ENCODE measurements around the gene SMOC1. TPM values are rescaled to one million over a fixed set of nuclear protein-coding genes. Genes with fewer than 3 reads are reported as not detected.

SMOC1 gene, protein sequence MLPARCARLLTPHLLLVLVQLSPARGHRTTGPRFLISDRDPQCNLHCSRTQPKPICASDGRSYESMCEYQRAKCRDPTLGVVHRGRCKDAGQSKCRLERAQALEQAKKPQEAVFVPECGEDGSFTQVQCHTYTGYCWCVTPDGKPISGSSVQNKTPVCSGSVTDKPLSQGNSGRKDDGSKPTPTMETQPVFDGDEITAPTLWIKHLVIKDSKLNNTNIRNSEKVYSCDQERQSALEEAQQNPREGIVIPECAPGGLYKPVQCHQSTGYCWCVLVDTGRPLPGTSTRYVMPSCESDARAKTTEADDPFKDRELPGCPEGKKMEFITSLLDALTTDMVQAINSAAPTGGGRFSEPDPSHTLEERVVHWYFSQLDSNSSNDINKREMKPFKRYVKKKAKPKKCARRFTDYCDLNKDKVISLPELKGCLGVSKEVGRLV
- total RNA-seq, result 18.6 TPM

DNA sequence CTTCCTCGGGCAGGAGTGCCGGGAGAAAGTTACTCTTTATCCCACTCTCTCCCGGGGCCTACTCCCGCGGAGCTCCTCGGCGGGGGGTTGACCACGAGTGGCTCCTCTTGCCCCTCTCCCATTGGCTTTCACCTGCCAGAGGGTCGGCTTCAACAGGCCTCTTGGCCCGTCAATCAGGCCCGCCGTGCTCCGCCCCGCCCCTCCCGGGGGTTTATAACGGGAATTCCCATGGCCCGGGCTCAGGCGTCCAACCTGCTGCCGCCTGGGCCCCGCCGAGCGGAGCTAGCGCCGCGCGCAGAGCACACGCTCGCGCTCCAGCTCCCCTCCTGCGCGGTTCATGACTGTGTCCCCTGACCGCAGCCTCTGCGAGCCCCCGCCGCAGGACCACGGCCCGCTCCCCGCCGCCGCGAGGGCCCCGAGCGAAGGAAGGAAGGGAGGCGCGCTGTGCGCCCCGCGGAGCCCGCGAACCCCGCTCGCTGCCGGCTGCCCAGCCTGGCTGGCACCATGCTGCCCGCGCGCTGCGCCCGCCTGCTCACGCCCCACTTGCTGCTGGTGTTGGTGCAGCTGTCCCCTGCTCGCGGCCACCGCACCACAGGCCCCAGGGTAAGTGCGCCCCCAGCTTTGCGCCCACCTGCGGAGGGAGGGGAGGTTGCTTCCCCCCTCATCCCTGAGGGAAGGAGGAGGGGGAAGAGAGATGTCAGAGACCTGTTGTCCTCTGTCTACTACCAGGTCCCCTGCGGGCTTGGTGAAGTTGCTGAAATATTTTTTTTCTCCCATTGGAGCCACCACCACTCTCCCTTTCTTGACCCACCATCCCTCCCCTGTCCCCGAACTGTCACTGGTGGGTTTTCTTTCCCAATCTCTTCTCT is at the start of gene SMOC1:
Gene SMOC1, plus strand, starts transcription at position 242 of the 869 bp plus-strand sequence. Its CDS starts 263 bp downstream, at position 505.
- peak; percentile 40 for DNase-seq

DNA sequence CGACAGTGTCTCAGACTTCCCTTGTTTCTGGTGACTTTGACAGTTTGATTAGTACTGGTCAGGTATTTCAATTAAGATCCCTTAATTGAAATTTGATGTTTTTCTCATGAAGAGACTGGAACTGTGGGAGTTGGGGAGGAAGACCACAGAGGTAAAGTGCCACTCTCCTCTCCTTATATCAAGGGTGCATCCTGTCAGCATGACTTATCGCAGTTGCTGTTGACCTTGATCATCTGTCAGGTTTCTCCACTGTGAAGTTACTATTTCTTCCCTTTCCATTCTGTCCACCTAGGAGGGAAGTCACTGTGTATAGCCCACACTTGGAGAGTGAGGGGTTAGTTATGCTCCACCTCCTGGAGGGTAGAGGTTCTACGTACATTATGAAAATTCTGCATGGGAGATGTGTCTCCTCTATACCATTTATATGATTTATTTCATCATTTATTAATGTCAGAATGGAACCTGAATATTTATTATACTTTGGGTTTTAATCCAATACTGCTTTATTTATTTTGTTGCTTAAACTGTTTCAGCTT is 40.3 kb upstream of the SMOC1 start:
- no peak for DNase-seq

DNA sequence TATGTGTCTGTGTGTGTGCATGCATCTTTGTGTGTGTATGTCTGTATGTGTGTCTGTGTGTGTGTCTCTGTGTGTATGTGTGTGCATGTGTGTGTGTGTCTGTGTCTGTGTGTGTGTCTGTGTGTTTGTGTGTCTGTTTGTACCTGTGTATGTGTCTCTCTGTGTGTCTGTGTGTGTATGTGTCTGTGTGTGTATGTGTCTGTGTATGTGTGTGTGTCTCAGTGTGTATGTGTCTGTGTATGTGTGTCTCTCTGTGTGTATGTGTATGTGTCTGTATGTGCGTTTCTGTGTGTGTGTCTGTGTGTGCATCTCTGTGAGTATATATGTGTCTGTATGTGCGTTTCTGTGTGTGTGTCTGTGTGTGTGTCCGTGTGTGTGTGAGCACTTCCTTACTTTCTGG is 39.6 kb upstream of the SMOC1 start:
- no peak for DNase-seq

DNA sequence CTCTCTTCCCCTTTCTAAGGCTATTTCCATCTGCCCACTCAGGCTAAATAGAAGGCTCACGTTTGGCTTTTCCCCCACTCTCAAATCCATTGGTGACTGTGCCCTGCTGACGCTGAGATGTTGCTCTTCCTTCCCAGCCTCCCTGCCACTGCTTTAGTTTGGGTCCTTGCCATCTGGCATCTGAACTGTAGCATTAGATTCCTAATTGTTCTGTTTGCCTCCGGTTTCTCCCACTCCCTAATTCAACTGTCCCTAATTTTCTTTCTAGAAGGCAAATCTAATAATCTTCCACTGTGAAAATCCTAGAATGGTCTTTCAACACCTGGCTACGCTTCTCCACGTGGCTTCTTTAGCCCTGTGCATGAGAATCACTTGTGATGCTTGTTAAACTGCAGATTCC is 37.6 kb upstream of the SMOC1 start:
- no peak for DNase-seq

DNA sequence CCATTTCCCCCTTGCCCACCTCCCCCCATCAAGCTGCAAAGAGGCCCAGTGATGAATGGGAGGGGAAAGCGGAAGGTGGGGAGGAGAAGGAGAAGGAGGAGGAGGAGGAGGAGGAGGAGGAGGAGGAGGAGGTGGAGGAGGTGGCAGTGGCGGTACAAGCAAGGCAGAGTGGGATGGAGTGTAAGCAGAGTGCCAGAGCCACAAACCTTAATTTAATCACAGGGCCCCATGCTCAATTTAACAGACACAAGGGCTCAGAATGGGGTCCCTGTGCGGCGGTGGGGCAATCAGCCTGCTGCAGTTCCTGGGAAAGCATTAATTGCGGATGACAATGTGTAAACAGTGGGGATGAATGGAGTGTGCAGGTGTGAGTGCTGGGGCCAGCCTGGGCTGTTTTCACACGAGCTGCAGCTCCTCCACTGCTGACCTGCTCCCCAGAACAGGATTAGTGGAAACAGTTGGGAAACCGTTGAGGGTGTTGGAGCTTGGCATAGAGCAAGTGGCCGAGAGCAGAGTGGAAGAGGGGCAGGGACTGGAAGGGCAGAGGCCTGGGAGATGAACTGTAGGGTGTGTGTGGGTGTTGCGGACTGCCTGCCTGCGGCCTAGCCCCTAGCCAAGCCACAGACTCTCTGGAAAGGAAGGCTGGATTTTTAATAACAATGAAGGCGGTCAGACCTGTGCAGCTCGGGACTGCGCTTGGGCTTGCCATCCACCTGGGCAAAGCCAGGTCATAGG is 36.4 kb upstream of the SMOC1 start:
- no peak for DNase-seq

DNA sequence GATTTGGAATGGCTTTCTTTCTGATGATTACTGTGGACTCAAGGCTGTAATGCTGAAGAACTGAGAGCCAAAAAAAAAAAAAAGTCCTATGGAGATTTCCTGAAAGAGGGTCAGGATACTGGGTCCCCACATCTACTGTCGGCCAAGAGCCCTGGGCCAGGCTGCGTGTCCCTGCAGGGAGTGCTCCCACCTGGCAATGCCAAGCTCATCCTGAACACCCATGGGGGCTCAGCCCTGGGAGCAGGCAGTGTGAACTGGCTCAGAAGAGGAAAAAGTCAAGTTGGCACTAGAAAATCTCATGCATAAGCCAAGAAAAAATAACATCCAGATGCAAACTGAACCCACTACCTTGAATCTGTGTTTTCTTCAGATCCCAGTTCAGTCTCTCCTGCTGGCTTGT is 35.0 kb upstream of the SMOC1 start:
- no peak for DNase-seq

DNA sequence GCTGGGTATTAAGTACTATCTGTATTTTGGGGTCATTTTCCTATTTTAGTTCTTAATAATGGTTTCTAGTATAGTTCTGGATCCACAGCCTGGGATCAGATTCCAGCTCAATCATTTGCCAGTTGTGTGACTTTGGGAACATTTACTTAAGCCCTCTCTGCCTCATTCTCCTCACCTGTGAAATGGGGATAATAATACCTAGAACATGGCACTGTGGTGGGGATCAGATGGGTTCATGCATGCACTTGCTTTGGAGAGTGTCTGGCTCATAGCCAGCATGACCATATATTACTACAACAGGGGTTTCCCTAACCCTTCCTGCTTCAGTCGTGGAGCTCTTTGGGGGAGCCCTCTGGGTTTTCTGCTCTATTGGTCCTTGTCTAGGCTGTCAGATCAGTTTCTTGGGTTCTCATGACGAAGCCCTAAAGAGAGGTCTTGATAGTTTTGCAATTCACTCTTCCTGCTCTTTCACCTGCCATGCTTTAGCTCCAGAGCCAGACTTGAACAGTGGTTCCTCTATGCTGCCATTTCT is 34.1 kb upstream of the SMOC1 start:
- no peak for DNase-seq

DNA sequence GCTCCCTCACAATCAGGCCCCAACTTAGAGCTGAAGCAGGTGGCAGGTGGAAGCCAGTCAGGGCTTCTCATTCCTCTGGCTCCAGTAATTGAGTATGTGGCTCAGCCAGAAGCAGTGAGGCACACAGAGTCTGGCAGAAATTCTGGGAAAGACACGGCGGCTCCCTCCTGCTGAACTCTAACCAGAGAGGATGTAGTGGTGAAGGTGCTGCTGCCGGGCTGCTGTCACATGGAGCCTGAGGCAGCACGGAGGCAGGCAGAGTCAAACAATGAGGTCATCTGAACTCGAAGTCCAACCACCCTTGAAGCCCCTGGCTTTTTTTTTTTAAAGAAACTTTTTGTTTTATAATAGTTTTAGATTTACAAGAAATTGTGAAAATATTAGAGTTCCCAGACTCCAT is 33.4 kb upstream of the SMOC1 start:
- DNase-seq, result no peak

DNA sequence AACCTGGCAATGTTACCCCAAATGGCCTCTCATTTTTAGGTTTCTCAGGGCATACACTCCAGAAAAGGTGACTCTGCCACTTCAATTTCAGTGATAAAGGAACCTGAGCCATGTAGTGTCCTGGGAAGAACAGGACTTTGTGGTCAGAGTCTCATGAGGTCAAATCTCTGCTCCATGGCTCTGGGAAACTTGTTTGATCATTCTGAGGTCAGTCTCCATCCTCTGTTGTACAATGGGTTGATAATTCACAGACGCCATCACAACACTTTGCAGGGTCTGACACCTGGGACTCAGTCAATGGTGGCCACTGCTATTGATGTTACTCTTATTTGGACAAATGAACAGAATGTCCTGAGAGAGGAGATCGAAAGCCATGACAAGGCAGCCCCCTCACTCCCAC is 31.1 kb upstream of the SMOC1 start:
- DNase-seq, result no peak

DNA sequence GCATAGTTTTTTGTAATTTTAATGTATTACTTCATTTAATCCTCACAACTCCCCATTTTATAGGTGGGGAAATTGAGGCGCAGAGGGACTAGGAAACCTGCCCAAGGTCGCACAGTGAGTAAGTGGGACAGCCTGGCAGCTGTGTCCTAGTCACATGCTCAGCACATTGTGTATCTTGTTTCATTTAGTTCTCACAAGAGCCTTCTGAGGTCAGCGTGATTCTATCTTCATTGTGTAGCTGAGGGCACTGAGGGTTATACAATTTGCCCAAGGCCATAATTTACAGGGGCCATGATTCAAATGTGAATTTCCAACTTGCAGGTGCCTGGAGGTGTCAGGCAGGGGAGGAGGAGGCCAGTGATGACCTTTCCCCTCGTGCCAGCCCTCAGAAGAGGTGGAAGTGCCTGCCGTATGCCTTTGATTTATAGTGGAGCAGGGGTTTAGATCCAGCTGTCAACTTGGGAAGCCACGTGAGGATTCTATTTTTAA is 30.3 kb upstream of the SMOC1 start:
- DNase-seq, result no peak

DNA sequence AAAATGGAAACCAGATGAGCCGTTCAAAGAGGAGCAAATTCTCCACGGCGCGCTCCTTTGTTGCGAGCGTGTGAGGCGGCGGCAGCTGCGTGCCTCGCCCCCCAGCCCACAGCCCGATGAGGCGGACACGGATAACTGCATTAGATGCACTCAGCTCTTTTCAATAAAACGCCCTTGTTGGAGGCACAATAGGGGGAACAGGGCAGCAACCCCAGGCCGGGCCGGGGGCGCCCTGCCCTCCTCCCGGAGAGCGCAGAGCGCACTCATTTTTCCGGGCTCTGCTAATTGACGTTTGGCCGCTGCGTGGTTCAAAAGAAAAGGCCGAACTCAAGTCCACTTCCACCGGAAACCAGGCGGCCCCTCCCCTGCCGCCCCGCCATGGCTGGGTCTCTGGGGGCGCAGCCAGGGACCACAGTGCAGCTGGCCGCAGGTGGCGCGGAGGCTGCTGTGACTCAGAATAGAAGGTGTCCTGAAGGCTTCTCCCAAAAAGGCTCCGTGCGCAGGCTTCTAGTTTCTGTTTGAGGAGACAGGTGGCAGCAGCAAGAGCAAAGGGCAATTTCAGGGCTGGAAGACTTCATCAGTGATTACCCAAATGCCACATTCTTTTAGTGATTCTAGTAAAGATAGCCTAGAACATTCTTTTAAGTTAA is 29.0 kb upstream of the SMOC1 start:
- no peak for DNase-seq

DNA sequence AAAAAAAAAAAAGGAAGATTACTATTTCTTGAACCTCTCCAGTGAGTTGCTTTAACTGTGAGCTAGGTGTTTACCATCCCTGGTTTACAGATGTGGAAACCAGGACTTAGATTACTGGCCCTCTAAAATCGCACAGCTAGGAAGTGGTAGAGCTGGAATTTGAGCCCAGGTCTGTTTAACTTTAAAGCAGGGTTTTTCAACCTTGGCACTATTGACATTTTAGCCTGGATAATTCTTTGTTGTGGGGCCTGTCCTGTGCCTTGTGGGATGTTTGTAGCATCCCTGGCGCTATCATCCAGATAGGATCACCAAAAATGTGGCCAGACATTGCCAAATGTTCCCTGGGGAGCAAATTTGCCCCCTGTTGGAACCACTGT is 28.5 kb upstream of the SMOC1 start:
- DNase-seq, result no peak

DNA sequence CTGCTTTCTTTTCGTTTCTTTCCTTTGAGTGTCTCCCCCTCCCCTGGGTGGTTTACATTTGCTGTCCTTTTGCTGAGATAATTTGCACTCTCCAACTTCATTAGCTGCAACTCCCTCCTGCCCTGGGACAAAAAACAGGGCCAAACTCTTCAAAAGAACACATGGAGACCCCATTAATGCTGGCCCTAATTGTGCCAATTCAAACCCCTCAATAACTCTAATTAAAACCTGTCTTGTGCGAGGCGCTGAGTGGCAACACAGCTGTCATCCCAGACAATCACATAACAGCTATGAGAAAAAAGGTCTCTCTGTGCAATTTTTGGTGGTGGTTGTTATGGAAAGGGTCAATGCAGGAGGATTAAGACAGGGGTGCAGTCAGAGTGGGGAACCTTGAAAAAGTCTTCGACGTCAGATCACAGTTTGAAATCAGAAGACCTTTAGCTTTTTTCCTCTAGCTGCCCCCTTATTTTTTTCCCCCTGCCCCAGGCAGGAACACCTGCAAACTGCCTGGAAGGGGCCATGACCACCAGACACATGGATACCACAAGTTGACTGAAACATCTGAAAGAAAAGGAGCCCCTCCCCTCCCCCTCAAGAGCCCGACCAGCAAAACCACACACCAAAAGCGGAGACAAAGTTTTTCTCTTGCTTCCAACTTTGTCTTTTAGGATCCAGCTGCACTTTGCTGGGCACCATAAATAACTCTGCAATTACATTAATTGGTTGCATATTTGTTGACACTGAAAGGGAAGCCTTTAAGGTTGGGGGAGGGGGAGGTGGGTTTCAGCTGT is 26.5 kb upstream of the SMOC1 start:
- no peak for DNase-seq

DNA sequence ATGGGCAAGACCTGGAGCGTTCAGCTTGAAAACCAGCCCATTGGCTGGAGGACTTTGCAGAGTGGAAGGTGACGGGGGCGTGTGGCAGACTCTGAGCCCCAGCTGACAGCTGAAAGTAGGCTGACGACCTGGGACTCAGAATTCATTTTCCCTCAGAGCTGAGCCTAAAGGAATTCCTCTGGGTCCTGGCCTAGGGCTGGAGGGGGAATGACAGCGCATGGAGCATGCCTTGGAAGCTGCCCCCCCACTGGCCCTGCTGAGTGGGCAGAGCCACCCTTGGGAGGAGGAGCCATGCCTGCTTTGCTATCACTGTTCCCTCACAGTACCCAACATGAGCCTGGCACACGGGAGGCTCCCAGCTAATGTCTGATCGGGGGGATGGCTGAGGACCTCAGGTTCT is 25.4 kb upstream of the SMOC1 start:
- DNase-seq, result no peak

DNA sequence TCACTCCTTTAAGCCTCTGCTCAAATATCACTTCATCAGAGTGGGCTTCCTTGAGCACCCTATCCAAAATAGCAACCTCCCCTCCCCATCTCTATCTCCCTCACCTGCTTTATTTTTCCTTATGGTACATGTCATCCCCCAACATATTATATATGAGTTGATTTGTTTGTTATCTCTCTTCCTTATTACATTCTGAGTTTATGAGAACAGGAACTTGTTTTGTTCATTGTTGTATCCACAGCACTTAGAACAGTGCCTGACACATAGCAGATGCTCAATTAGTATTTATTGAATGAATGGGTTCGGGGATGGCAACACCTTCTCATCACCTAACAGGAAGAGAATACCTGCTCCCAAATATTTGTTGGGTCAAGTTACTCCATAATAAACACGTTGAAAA is 24.6 kb upstream of the SMOC1 start:
- no peak for DNase-seq

DNA sequence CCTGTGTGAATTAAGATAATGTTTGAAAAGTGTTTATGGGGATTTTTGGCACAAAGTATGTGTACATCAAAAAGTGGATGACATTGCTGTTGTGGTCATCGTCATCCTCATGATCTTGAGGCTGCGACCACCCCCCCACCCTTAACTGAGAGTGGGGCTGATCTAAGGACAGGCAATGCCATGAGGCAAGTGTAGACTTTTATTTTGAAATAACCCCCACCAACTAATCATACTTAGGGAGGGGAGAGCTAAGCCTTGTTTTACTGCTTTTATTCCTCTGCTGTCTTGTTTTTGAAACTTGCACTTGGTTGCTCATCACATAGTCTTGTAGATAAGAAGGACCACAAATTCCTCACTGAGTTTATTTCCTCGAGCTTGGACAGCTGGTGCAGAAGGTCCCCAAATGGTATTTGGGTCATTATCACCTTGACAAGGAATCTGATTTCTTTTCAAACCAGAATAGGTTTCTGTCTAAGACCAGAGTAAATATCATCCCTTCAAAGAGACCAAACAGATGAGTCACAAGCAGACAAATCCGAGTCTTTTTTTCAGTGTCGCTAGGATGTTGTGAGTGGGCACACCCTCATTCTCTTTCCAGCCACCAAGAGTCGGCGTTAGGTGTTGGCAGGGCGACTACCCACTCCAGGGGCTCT is 23.9 kb upstream of the SMOC1 start:
- DNase-seq, result no peak

DNA sequence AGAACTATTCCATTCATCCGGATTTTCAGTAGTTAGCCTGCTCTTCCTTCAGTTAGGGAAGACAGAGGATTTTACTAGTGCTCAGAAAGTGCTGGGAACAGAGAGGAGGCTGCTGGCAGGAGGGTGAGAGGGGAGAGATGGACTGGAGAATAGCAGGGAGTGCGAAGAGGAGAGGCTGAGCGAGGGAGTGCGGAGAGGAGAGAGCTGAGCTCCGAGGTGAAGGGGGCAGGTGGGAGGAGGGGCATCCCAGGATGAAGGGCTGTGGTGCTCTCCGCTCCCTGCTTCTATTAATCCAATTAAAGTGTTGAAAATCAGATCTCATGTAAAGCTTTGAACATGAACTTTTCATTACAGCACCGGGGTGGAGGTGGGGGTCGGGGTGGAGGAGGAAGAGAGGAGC is 20.4 kb upstream of the SMOC1 start:
- no peak for DNase-seq

DNA sequence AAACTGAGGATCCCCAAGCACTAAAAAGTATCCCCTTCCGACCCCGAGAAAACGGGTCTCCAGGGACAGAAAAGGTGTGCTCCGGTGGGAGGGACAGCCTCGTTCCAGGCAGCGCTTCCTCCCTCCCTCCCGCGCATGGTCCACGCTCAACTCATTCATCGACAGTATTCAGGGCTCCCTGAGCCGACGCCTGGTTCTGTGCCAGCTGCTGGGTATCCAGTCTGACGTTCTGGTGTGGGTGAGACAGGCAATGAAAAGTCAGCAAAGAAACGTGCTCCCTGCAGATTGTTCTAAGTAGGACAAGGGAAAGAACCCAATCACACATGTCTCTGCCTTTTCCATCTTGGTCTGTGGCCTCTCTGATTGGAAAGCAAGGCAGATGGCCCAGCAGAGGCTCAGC is 19.6 kb upstream of the SMOC1 start:
- DNase-seq, result no peak

DNA sequence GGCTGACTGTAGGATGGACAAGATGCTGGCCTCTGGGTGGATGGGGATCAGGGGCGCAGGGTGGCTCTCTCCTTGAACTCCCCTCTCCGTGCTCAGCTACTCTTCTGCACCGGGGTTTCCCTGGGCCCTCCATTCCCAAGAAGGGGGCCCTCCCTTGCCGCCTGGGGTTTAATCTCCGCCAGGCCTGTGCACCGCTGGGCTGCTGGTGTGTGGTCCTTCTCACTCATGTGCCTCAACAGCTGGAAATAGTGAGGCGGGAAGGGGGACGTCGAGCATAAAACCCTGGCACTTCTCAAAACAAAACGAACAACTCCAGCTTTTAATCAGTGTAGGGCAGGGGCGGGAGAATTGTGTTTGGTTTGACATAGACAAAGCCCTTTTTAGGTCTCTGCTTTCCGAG is 19.0 kb upstream of the SMOC1 start:
- no peak for DNase-seq

DNA sequence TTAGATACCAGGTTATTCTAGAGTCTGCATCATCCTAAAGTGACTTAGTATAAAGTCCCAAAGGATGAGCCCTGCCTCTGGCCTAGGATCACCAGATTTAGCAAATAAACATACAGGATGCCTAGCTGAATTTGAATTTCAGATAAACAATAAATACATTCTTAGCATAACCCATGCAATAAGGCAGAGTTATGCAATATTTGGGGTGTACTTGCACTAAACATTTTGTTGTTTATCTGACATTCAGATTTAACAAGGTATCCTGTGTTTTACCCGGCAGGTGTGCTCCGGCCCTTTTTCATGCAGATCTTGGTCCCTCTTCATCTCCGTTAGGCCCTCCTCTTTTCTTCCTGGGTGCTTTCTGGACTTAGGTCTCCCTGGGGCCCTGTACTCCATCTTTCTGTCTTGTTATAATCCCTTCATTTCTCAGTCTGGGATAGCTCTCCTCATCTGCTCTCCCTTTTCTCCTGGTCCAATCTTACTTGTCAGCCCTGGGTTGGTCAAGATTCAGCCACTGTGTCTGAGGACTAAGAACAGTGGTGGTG is 18.1 kb upstream of the SMOC1 start:
- DNase-seq, result no peak
